Endothelial cell of umbilical vein (primary cell): ENCODE measurements around the gene TNFRSF4. TPM values are rescaled to one million over a fixed set of nuclear protein-coding genes. Genes with fewer than 3 reads are reported as not detected.

Source experiments
- BruUV-seq: library from RNA; stranded (reverse); fragments of 400-500 nt; replicated peaks from 2 replicates; lab custom pipeline; 2021; lab: Mats Ljungman, UMichigan
- CTCF ChIA-PET: fragments of 300-600, 350-600 bp; sonication (Branson Sonifier 250); formaldehyde crosslinking; loops from one replicate; lab custom pipeline; 2021; ENCODE audit warnings: antibody characterized with exemption, inconsistent platforms; lab: Charles Lee
- POLR2A ChIA-PET: fragments of 300-600, 350-600 bp; sonication (Branson Sonifier 250); formaldehyde crosslinking; loops from one replicate; lab custom pipeline; 2021; ENCODE audit warnings: antibody characterized with exemption, inconsistent platforms; lab: Charles Lee
- DNase-seq: peaks from one replicate; pipeline ENCODE4 v3.0.0-alpha.2; 2011; ENCODE audit warnings: low read depth, low spot score
- FAIRE-seq: peaks from 2 replicates; lab custom pipeline; 2011; peaks lifted over from hg19 to GRCh38; lab: Jason Lieb, UNC
- H2AFZ ChIP-seq: 2 replicates; pipeline ENCODE4 v1.6.0; 2012; ENCODE audit warnings: low read depth, low read length, control low read depth, inconsistent platforms
- H3K27ac ChIP-seq: 2 replicates; pipeline ENCODE4 v1.5.1; 2011; ENCODE audit warnings: low read depth, mild to moderate bottlenecking, control low read depth, low read length, moderate library complexity; ENCODE audit not compliant: insufficient read depth
- H3K27me3 ChIP-seq, 2 experiments: 2 replicates each; pipeline versions ENCODE4 v1.6.0 to v1.6.1; 2011; ENCODE audit warnings: low read length in 2 of 2, mixed read lengths in 1 of 2; ENCODE audit not compliant: control insufficient read depth in 2 of 2, insufficient read depth in 2 of 2
- H3K36me3 ChIP-seq, 2 experiments: 2 replicates in 1 of 2; 3 replicates in 1 of 2; pipeline ENCODE4 v1.5.1; 2011; ENCODE audit warnings: low read length in 2 of 2, mild to moderate bottlenecking in 1 of 2, moderate library complexity in 1 of 2; ENCODE audit not compliant: control insufficient read depth in 2 of 2, insufficient read depth in 2 of 2; ENCODE audit errors: extremely low read depth in 1 of 2
- H3K4me1 ChIP-seq: 3 replicates; pipeline ENCODE4 v1.5.1; 2011; ENCODE audit warnings: mild to moderate bottlenecking, low read length; ENCODE audit not compliant: control insufficient read depth, insufficient read depth; ENCODE audit errors: extremely low read depth
- H3K4me2 ChIP-seq: 2 replicates; pipeline ENCODE4 v1.6.1; 2011; ENCODE audit warnings: low read length, control low read depth, mixed read lengths; ENCODE audit not compliant: insufficient read depth
- H3K4me3 ChIP-seq, 3 experiments: fragments of 200-600 bp in 1 of 3; sonication (generic), shearing (Covaris generic) in 1 of 3; replicated peaks in 1 of 3; 2 replicates each; pipeline ENCODE4 v1.5.1; 2011 to 2016; ENCODE audit warnings: control low read depth in 3 of 3, low read length in 3 of 3, mild to moderate bottlenecking in 2 of 3, inconsistent platforms in 1 of 3, low read depth in 1 of 3, moderate library complexity in 1 of 3; ENCODE audit not compliant: insufficient read depth in 1 of 3
- H3K79me2 ChIP-seq: 2 replicates; pipeline ENCODE4 v1.6.0; 2012; ENCODE audit warnings: low read length, inconsistent platforms; ENCODE audit not compliant: control insufficient read depth, insufficient read depth
- H3K9ac ChIP-seq: replicated peaks from 2 replicates; pipeline ENCODE3; 2011; ENCODE audit warnings: low read length, control low read depth; ENCODE audit not compliant: insufficient read depth; ENCODE audit errors: extremely low read depth
- H3K9me1 ChIP-seq: replicated peaks from 3 replicates; pipeline ENCODE4 v1.6.0; 2011; ENCODE audit warnings: mild to moderate bottlenecking, low read length; ENCODE audit not compliant: control insufficient read depth, insufficient read depth; ENCODE audit errors: extremely low read depth
- H3K9me3 ChIP-seq: replicated peaks from 2 replicates; pipeline ENCODE4 v1.5.1; 2012; ENCODE audit warnings: low read length, inconsistent platforms; ENCODE audit not compliant: control insufficient read depth, insufficient read depth
- H4K20me1 ChIP-seq: replicated peaks from 2 replicates; pipeline ENCODE3; 2011; ENCODE audit warnings: mild to moderate bottlenecking, low read length; ENCODE audit not compliant: control insufficient read depth, insufficient read depth; ENCODE audit errors: extremely low read depth
- EZH2 ChIP-seq: IDR thresholded peaks from 2 replicates; pipeline ENCODE4 v1.6.1; 2012; ENCODE audit warnings: borderline replicate concordance, low read depth, mild to moderate bottlenecking, moderate library complexity, low read length, inconsistent platforms; ENCODE audit not compliant: severe bottlenecking
- FOS ChIP-seq: IDR thresholded peaks from 2 replicates; pipeline ENCODE4 v1.6.1; 2011; ENCODE audit warnings: mild to moderate bottlenecking, low read length, moderate library complexity, borderline replicate concordance; ENCODE audit not compliant: insufficient read depth
- GATA2 ChIP-seq: IDR thresholded peaks from 2 replicates; pipeline ENCODE4 v1.7.0; 2011; ENCODE audit warnings: low read depth, mild to moderate bottlenecking, moderate library complexity, mixed read lengths, low read length; ENCODE audit not compliant: insufficient read length, insufficient read depth
- JUN ChIP-seq: IDR thresholded peaks from 2 replicates; pipeline ENCODE4 v1.6.1; 2011; ENCODE audit warnings: borderline replicate concordance, low read depth; ENCODE audit not compliant: insufficient read length, insufficient read depth
- MYC ChIP-seq: IDR thresholded peaks from one replicate; pipeline ENCODE4 v1.6.1; 2011; ENCODE audit warnings: mild to moderate bottlenecking, low read depth, low read length
- POLR2A ChIP-seq: IDR thresholded peaks from 2 replicates; pipeline ENCODE4 v1.6.1; 2012; ENCODE audit warnings: low read depth, mild to moderate bottlenecking, control low read depth, low read length
- POLR2AphosphoS5 ChIP-seq: IDR thresholded peaks from 2 replicates; pipeline ENCODE4 v1.6.1; 2012; ENCODE audit warnings: low read depth, mild to moderate bottlenecking, control low read depth, low read length, moderate library complexity; ENCODE audit not compliant: insufficient read depth
- dilution Hi-C: fragments of 300-500 bp; cut with MboI; formaldehyde crosslinking; loops from one replicate; pipeline ENCODE4 v1.15.0; 2019; ENCODE audit warnings: low sequenced_read_pairs; ENCODE audit not compliant: extremely low pct_ligation_motif_present
- intact Hi-C: fragments of 100-400 bp; cut with micrococcal nuclease; formaldehyde crosslinking; loops from one replicate; pipeline ENCODE4 v1.10.0; 2022
- polyA plus RNA-seq, 4 experiments: library from polyadenylated mRNA; depleted of rRNA in 3 of 4; stranded (reverse) in 3 of 4; unstranded in 1 of 4; fragments of >200 nt; gene quantifications; 2 replicates each; pipeline versions ENCODE4 v1.2.1 to v1.2.3, GENCODE V29; 2011 to 2012; ENCODE audit warnings: missing spikeins in 1 of 4
- total RNA-seq: library from RNA; stranded (reverse); gene quantifications from 2 replicates; pipeline ENCODE4 v1.2.3, GENCODE V29; 2021
- TF ChIP-seq, protein P1 (sequence below): IDR thresholded peaks from 2 replicates; pipeline ENCODE4 v1.6.1; 2011; ENCODE audit not compliant: insufficient read depth, insufficient read length

TNFRSF4 gene
- total and polyA plus RNA-seq, 2 donors (not counting 3 experiments of a cell fraction or from before 2014, with no cell fraction given): 0.55 to 1.5 TPM

DNA sequence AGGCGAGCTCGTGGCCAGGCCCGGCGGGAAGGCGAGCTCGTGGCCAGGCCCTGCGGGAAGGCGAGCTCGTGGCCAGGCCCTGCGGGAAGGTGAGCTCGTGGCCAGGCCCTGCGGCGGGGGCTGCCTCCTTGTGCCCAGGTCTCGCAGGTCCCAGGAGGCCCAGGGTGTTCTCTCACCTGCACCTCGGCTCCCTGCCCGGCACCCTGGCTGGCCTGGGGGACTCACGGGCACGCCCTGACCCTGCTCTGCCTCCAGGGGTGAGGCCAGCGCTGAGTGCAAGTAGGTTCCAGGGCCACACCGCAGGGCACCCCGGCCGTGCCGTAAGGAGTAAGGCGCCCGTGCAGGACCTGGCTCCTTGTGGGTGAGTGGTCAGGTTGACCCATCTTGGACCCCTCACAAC is 13.4 kb upstream of the TNFRSF4 start:
- no TSS peak for BruUV-seq
- no peak overlapping the region for H2AFZ ChIP-seq
- TF ChIP-seq JUN: no peak
- TF ChIP-seq POLR2A: no peak
- no peak for TF ChIP-seq EZH2
- no peak for TF ChIP-seq MYC
- TF ChIP-seq, protein P1, sequence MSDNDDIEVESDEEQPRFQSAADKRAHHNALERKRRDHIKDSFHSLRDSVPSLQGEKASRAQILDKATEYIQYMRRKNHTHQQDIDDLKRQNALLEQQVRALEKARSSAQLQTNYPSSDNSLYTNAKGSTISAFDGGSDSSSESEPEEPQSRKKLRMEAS: no peak
- TF ChIP-seq POLR2AphosphoS5: no peak
- no peak for TF ChIP-seq FOS
- no peak for TF ChIP-seq GATA2
- peaks cover 58% of the 10 kb centered on the region for H3K79me2 ChIP-seq
- ChIA-PET CTCF (interaction anchor here (1.4 kb wide), 1 partner anchor 105 kb away, joined by 5 read pairs; no protein-coding TSS in a partner anchor), POLR2A (no interaction called here)
- intact Hi-C loops (no loop called here), dilution Hi-C loops (no loop called here)
- no peak overlapping the region for H3K4me2 ChIP-seq
- H3K4me3 ChIP-seq: no peak overlapping the region
- H3K9me1 ChIP-seq: no peaks in the 10 kb centered on the region
- no peak overlapping the region for H3K27ac ChIP-seq
- H3K27me3 ChIP-seq: no peaks in the 10 kb centered on the region
- FAIRE-seq (no peak), DNase-seq (no peak)
- H3K36me3 ChIP-seq: peaks cover 6 to 37% of the 10 kb centered on the region in 2 experiments
- no peaks in the 10 kb centered on the region for H4K20me1 ChIP-seq
- H3K4me1 ChIP-seq: peaks cover 6% of the 10 kb centered on the region
- H3K9ac ChIP-seq: no peak overlapping the region
- H3K9me3 ChIP-seq: no peaks in the 10 kb centered on the region
